PFSK-1 (cell line): ENCODE measurements around the gene ARHGAP5.

ENCODE experiments used
- POLR2AphosphoS5 ChIP-seq: IDR thresholded peaks from 2 replicates; pipeline ENCODE4 v1.6.1; 2012; ENCODE audit warnings: low read depth, mild to moderate bottlenecking, control low read depth, low read length, moderate library complexity
- SIN3A ChIP-seq: IDR thresholded peaks from 2 replicates; pipeline ENCODE4 v1.6.1; 2012; ENCODE audit warnings: mild to moderate bottlenecking, low read length, moderate library complexity, borderline replicate concordance; ENCODE audit not compliant: insufficient read depth
- TF ChIP-seq, protein P1 (sequence below), 2 experiments: IDR thresholded peaks; 2 replicates each; pipeline versions ENCODE4 v1.6.1 to v1.8.0; 2011 to 2012; ENCODE audit warnings: low read depth in 2 of 2, low read length in 2 of 2, control low read depth in 1 of 2, inconsistent platforms in 1 of 2, mild to moderate bottlenecking in 1 of 2, moderate library complexity in 1 of 2; ENCODE audit not compliant: insufficient read depth in 1 of 2

DNA sequence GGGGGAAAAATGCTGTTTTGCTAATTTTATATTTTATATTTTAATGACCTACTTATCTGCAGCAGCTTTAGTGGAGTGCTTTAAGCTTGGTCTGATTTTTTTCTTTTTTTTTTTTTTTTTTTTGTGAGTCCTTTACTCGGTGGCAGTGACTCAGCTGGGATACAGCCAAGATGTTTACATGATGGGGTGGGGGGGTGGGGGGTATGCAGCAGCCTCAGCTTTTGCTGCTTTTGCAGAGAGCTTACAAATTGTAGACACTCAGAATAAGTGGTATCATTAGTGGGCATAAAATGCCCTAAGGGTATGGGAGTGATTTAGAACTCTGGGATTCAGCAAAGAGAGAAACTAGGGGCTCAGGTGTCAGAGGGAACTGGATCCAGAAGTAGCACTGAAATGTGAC lies 38.2 kb upstream of the ARHGAP5 start:
- TF ChIP-seq, protein P1, sequence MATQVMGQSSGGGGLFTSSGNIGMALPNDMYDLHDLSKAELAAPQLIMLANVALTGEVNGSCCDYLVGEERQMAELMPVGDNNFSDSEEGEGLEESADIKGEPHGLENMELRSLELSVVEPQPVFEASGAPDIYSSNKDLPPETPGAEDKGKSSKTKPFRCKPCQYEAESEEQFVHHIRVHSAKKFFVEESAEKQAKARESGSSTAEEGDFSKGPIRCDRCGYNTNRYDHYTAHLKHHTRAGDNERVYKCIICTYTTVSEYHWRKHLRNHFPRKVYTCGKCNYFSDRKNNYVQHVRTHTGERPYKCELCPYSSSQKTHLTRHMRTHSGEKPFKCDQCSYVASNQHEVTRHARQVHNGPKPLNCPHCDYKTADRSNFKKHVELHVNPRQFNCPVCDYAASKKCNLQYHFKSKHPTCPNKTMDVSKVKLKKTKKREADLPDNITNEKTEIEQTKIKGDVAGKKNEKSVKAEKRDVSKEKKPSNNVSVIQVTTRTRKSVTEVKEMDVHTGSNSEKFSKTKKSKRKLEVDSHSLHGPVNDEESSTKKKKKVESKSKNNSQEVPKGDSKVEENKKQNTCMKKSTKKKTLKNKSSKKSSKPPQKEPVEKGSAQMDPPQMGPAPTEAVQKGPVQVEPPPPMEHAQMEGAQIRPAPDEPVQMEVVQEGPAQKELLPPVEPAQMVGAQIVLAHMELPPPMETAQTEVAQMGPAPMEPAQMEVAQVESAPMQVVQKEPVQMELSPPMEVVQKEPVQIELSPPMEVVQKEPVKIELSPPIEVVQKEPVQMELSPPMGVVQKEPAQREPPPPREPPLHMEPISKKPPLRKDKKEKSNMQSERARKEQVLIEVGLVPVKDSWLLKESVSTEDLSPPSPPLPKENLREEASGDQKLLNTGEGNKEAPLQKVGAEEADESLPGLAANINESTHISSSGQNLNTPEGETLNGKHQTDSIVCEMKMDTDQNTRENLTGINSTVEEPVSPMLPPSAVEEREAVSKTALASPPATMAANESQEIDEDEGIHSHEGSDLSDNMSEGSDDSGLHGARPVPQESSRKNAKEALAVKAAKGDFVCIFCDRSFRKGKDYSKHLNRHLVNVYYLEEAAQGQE (IDR thresholded peaks at IDR 0.05; ENCODE audit: insufficient read depth in 1 of 2, low read depth in 2 of 2, low read length in 2 of 2), result no peak
- TF ChIP-seq POLR2AphosphoS5, result no peak
- TF ChIP-seq SIN3A, result no peak
